H9 (cell line): ENCODE results near the gene NFIX. TPM values are rescaled to one million over a fixed set of nuclear protein-coding genes. Genes with fewer than 3 reads are reported as not detected.

Source experiments
- DNase-seq: peaks from one replicate; pipeline ENCODE4 v3.0.0-alpha.2; 2017
- H2AFZ ChIP-seq: one replicate; pipeline ENCODE4 v1.6.1; 2013; ENCODE audit warnings: mild to moderate bottlenecking, low read length, control low read depth, moderate library complexity
- H2AK5ac ChIP-seq: 2 replicates; pipeline ENCODE4 v1.6.1; 2013; ENCODE audit warnings: low read length, control low read depth, mixed read lengths; ENCODE audit not compliant: insufficient read length
- H2BK120ac ChIP-seq: one replicate; pipeline ENCODE4 v1.6.1; 2013; ENCODE audit warnings: low read depth, mild to moderate bottlenecking, low read length, control low read depth, inconsistent platforms; ENCODE audit not compliant: poor library complexity, severe bottlenecking
- H2BK12ac ChIP-seq: 2 replicates; pipeline ENCODE4 v1.6.1; 2013; ENCODE audit warnings: low read length, control low read depth, mixed read lengths, low read depth; ENCODE audit not compliant: insufficient read length
- H2BK15ac ChIP-seq: 2 replicates; pipeline ENCODE4 v1.6.1; 2013; ENCODE audit warnings: low read depth, low read length, control low read depth
- H2BK20ac ChIP-seq: one replicate; pipeline ENCODE4 v1.6.1; 2013; ENCODE audit warnings: low read depth, mild to moderate bottlenecking, low read length, control low read depth, inconsistent platforms; ENCODE audit not compliant: poor library complexity, severe bottlenecking
- H2BK5ac ChIP-seq: 2 replicates; pipeline ENCODE4 v1.6.1; 2013; ENCODE audit warnings: low read length, control low read depth, mixed read lengths; ENCODE audit not compliant: insufficient read length
- H3K14ac ChIP-seq: 2 replicates; pipeline ENCODE4 v1.6.1; 2013; ENCODE audit warnings: low read length, control low read depth; ENCODE audit not compliant: insufficient read depth
- H3K18ac ChIP-seq: 2 replicates; pipeline ENCODE4 v1.6.1; 2013; ENCODE audit warnings: low read depth, mild to moderate bottlenecking, mixed read lengths, low read length, control low read depth; ENCODE audit not compliant: insufficient read length
- H3K23ac ChIP-seq: 2 replicates; pipeline ENCODE4 v1.6.1; 2013; ENCODE audit warnings: low read length, control low read depth, mixed read lengths, low read depth; ENCODE audit not compliant: insufficient read length
- H3K23me2 ChIP-seq: 2 replicates; pipeline ENCODE4 v1.6.1; 2013; ENCODE audit warnings: low read depth, mild to moderate bottlenecking, mixed read lengths, low read length, control low read depth; ENCODE audit not compliant: insufficient read length, poor library complexity, severe bottlenecking
- H3K27ac ChIP-seq: 2 replicates; pipeline ENCODE4 v1.5.1; 2013; ENCODE audit warnings: low read length, control low read depth, mixed read lengths, low read depth; ENCODE audit not compliant: insufficient read length
- H3K27me3 ChIP-seq: 2 replicates; pipeline ENCODE4 v1.6.1; 2013; ENCODE audit warnings: low read length, control low read depth, inconsistent platforms; ENCODE audit not compliant: insufficient read depth
- H3K4ac ChIP-seq: 2 replicates; pipeline ENCODE4 v1.6.1; 2013; ENCODE audit warnings: low read depth, mild to moderate bottlenecking, control low read depth, inconsistent platforms, low read length, moderate library complexity
- H3K4me1 ChIP-seq: 2 replicates; pipeline ENCODE4 v1.6.1; 2013; ENCODE audit warnings: low read length, control low read depth, inconsistent platforms; ENCODE audit not compliant: insufficient read depth
- H3K4me2 ChIP-seq: 2 replicates; pipeline ENCODE4 v1.6.1; 2013; ENCODE audit warnings: low read length, control low read depth, mixed read lengths; ENCODE audit not compliant: insufficient read length, insufficient read depth
- H3K56ac ChIP-seq: 2 replicates; pipeline ENCODE4 v1.6.1; 2013; ENCODE audit warnings: low read depth, mild to moderate bottlenecking, mixed read lengths, low read length, control low read depth; ENCODE audit not compliant: insufficient read length
- H3K79me1 ChIP-seq: 2 replicates; pipeline ENCODE4 v1.6.1; 2013; ENCODE audit warnings: low read depth, mild to moderate bottlenecking, moderate library complexity, low read length, control low read depth, inconsistent platforms; ENCODE audit not compliant: insufficient read depth, poor library complexity, severe bottlenecking
- H3K79me2 ChIP-seq: 2 replicates; pipeline ENCODE4 v1.6.1; 2013; ENCODE audit warnings: low read length, control low read depth, inconsistent platforms; ENCODE audit not compliant: insufficient read depth
- H3K9ac ChIP-seq: 2 replicates; pipeline ENCODE4 v1.6.1; 2013; ENCODE audit warnings: low read length, control low read depth, mixed read lengths; ENCODE audit not compliant: insufficient read length; ENCODE audit errors: extremely low read depth
- H3K9me3 ChIP-seq: one replicate; pipeline ENCODE4 v1.6.1; 2013; ENCODE audit warnings: low read depth, low read length, inconsistent platforms; ENCODE audit not compliant: control insufficient read depth
- H3T11ph ChIP-seq: one replicate; pipeline ENCODE4 v1.6.1; 2013; ENCODE audit warnings: mild to moderate bottlenecking, low read length, control low read depth, inconsistent platforms
- H4K20me1 ChIP-seq: one replicate; pipeline ENCODE4 v1.6.1; 2013; ENCODE audit not compliant: control insufficient read depth, insufficient read length, insufficient read depth
- H4K5ac ChIP-seq: 2 replicates; pipeline ENCODE4 v1.6.1; 2013; ENCODE audit warnings: low read depth, mild to moderate bottlenecking, mixed read lengths, low read length, control low read depth; ENCODE audit not compliant: insufficient read length
- H4K8ac ChIP-seq: replicated peaks from 2 replicates; pipeline ENCODE4 v1.6.1; 2013; ENCODE audit warnings: low read length, control low read depth, mixed read lengths, low read depth; ENCODE audit not compliant: insufficient read length
- H4K91ac ChIP-seq: 2 replicates; pipeline ENCODE4 v1.6.1; 2013; ENCODE audit warnings: low read depth, mild to moderate bottlenecking, moderate library complexity, mixed read lengths, low read length, control low read depth; ENCODE audit not compliant: insufficient read length
- H3K27ac Mint-ChIP-seq, 3 experiments: 2 replicates in 2 of 3; 3 replicates in 1 of 3; pipeline ENCODE4 v1.8.0; 2020 to 2021; ENCODE audit warnings: mixed read lengths in 3 of 3, mild to moderate bottlenecking in 1 of 3, moderate library complexity in 1 of 3
- H3K27me3 Mint-ChIP-seq: 2 replicates; pipeline ENCODE4 v1.8.0; 2021; ENCODE audit warnings: low read depth, mild to moderate bottlenecking, moderate library complexity, mixed read lengths
- H3K36me3 Mint-ChIP-seq, 3 experiments: 2 replicates in 2 of 3; 3 replicates in 1 of 3; pipeline ENCODE4 v1.8.0; 2020 to 2021; ENCODE audit warnings: low read depth in 3 of 3, mixed read lengths in 3 of 3; ENCODE audit not compliant: insufficient read depth in 1 of 3
- H3K4me1 Mint-ChIP-seq, 2 experiments: 2 replicates each; pipeline ENCODE4 v1.8.0; 2020; ENCODE audit warnings: mixed read lengths in 2 of 2
- H3K4me3 Mint-ChIP-seq, 2 experiments: 2 replicates in 1 of 2; 3 replicates in 1 of 2; pipeline ENCODE4 v1.8.0; 2020 to 2021; ENCODE audit warnings: mild to moderate bottlenecking in 2 of 2, mixed read lengths in 2 of 2, moderate library complexity in 1 of 2
- H3K9me3 Mint-ChIP-seq, 2 experiments: 2 replicates in 1 of 2; 3 replicates in 1 of 2; pipeline ENCODE4 v1.8.0; 2020; ENCODE audit warnings: mild to moderate bottlenecking in 2 of 2, mixed read lengths in 2 of 2, moderate library complexity in 1 of 2
- CTCF ChIP-seq: fragments of 200-600 bp; sonication (generic); conservative IDR thresholded peaks from 3 replicates; pipeline ENCODE4 v1.8.0; 2021; ENCODE audit warnings: antibody characterized with exemption, mild to moderate bottlenecking
- WGBS: extraction: QIAGEN DNeasy Blood & Tissue Kit; methylation state at CpG from one replicate; pipeline ENCODE4 v1.1.7; 2013; ENCODE audit warnings: missing lambda C conversion rate, low lambda C conversion rate, mixed read lengths; ENCODE audit not compliant: insufficient read length; ENCODE audit errors: extremely low coverage; 5-methylcytosine and 5-hydroxymethylcytosine counted together
- total RNA-seq: library from RNA; stranded (reverse); gene quantifications from 2 replicates; pipeline ENCODE4 v1.2.1, GENCODE V29; 2021

NFIX gene
- total RNA-seq, 1 experiment from 2014 or later = 0.31 TPM

- H3K27me3 ChIP-seq = no peaks in the 10 kb centered on the region
- H2BK12ac ChIP-seq = no peak overlapping the region
- peaks cover 8% of the 10 kb centered on the region for H3K79me1 ChIP-seq
- no peak overlapping the region for H3K18ac ChIP-seq
- H4K91ac ChIP-seq = no peak overlapping the region
- no peak overlapping the region for H3T11ph ChIP-seq
- no CpG with 5 or more reads among the region's 12 CpGs for WGBS
- no peak overlapping the region for H3K23ac ChIP-seq
- no peaks in the 10 kb centered on the region for H3K27me3 Mint-ChIP-seq
- no peak overlapping the region for H3K56ac ChIP-seq
- H2AK5ac ChIP-seq = no peak overlapping the region
- H3K36me3 Mint-ChIP-seq = peaks cover 22 to 57% (median 41%) of the 10 kb centered on the region in 3 experiments; a peak in 6 of 7 replicates
- no peak overlapping the region for H3K9ac ChIP-seq
- no peaks in the 10 kb centered on the region for H3K9me3 ChIP-seq
- H3K23me2 ChIP-seq = no peaks in the 10 kb centered on the region
- H3K9me3 Mint-ChIP-seq = no peaks in the 10 kb centered on the region
- no peak overlapping the region for H2BK5ac ChIP-seq
- H3K4me2 ChIP-seq = no peak overlapping the region
- H3K4me3 Mint-ChIP-seq = no peak overlapping the region
- no peak overlapping the region for H2AFZ ChIP-seq
- H2BK120ac ChIP-seq = no peak overlapping the region
- no peaks in the 10 kb centered on the region for H3K4me1 ChIP-seq
- no peak overlapping the region for H4K8ac ChIP-seq
- no peak overlapping the region for H3K14ac ChIP-seq
- H4K20me1 ChIP-seq = no peaks in the 10 kb centered on the region
- peaks cover 6 to 9% of the 10 kb centered on the region in 2 experiments; a peak in 1 of 4 replicates for H3K4me1 Mint-ChIP-seq
- peaks cover 27% of the 10 kb centered on the region; the same call in 1 of the 2 replicates for H3K79me2 ChIP-seq
- no peak overlapping the region for H2BK20ac ChIP-seq
- peak overlapping the region in 2 of 3 experiments; percentile 7 to 42; a peak in 2 of 7 replicates for H3K27ac Mint-ChIP-seq
- H2BK15ac ChIP-seq = no peak overlapping the region
- H3K4ac ChIP-seq = no peak overlapping the region
- no peak for TF ChIP-seq CTCF
- no peak overlapping the region for H3K27ac ChIP-seq
- no peak for DNase-seq
- no peak overlapping the region for H4K5ac ChIP-seq
Observed at GRCh38 chr19:13133241-13133870, 138.1 kb downstream of the NFIX start.
